HG03159 (cell line): ENCODE results near the gene NT5C2.
A peak's percentile ranks its signal among the peaks of the same experiment; 100 is the strongest.

Experiments
- ATAC-seq: cut with Tn5 transposase; IDR thresholded peaks from one replicate; pipeline ENCODE4 v1.9.1; 2021; ENCODE audit warnings: mild to moderate bottlenecking, moderate library complexity; ENCODE audit not compliant: unreplicated experiment

Gene NT5C2

DNA sequence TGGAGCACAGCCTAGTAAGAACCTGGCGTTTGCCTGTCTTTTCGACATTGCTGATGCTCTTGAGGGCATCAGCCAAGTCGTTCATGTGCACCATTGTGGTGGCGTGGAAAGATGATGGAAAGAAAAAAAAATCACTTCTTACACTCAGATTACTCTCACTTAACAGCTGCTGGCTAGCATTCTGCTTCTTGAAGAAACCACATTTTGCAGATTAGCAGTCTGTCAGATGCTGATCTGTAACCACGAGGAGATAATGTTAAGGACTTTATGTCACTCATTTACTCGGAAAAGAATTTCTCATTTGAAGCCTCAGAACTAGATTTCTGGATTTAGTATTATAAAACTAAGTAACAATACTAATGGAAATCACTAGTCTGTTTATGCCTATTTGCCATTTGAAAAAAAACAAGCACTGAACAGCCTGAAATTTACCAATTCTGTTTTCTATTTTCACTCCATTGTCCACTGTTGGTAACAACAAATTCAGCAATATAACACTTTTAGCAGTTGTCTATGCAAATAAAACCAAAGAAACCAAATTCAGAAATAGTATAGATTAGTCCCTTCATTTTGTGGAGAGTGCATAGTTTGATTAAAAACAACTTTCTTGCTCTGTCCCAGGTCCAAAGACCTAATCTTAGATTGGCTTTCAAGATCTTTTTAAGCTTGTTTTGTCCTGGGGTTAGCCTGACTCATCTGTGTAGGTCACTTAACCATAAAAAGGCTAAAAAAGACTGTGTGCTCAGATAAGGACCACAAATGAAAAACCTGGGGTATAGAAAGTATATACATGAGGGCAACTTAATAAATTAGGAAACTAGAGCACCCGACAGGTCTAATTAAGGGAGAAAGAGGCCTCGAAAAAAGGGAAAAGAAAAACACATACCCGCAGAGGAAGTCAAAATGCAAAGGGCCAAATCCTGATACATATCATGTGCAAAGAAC lies 67.5 kb downstream of the NT5C2 start:
- peak; percentile 68 for ATAC-seq

DNA sequence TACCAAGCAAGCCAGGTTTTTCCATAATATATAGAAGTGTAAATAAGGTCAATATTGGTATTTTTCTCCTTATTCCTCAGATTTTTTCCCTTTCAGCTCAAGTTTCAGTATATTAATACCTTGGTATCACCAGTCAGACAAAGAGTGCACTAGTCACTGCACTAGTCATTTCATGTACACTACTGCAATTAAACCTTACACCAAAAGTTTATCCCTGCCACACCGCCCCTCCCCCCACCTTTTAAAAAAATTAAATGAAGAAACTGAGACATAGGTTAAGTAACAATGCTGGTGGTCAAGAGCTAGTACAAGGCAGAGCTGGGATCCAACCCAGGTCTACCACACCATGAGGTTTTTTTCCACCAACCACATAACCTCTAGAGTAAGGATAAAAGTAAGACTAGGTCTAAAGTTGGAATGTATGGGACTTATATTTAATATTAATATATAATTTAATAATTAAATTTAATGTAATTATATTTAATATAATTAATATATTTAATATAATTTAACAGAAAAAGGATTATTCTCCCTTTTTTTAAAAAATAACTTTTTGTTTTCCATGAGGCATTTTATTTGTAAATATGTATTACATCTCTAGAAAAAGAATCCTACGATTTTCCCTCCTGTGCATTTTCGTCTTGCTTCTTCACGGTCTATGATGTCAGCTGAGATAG lies 68.5 kb downstream of the NT5C2 start:
- no peak for ATAC-seq

DNA sequence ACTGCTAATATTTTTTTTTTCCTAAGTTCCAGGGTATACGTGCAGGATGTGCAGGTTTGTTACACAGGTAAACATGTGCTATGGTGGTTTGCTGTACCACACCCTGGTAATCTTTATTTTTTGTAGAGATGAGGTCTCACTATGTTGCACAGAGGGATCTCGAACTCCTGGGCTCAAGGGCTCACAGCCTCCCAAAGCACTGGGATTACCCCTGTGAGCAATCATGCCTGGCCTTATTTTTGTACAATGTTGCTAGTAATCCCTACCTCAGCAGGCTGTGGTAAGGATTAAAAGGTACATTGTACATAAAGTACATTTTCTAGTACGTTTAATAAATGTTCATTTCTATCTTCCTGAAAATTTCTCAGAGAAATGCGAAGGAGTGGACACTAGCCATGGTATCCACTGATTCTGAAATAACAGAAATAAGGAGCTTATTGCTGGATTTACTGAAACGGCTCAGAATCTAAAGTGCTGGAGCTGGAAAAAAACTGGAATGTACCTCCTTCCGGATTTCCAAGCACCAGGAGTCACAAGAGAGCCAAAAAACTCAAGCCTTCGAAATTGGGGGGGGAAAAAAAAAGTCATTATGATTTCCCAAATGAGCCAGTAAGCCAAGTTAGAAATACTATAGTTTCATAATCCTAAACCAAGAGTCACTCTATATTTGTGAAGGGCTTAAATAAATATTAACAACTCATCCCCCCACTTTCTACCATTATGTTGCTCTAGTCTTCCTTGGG lies 69.6 kb downstream of the NT5C2 start:
- no peak for ATAC-seq

DNA sequence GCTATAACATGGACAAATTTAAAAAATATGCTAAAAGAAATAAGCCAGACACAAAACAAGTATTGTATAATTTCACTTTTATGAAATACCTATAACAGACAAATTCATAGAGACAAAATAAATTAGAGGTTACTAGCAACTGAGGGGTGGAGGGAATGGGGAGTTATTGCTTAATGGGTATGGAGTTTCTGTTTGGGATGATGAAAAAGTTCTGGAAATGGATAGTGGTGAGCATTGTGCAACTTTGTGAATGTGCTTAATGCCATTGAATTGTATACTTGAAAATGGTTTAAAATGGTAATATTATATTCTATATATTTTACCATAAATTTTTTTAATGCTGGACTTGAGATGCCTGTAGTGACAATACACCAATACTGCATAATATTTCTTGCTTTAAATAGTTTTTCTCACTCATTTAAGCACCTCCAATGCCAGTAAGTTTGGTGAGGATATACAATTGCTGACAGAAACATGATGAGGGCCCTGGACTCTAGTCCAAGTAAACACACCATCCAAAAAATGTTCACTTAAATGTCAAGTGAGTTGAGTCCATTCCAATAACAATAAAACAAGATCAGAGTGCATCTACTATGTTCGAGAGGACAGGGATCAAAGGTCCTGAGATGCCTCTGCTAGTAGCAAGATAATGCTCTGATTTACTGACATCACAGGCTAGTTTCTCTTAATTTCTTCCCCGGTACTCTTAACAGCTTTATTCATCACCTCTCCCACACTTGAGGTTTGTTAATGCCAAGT lies 71.9 kb downstream of the NT5C2 start:
- no peak for ATAC-seq

DNA sequence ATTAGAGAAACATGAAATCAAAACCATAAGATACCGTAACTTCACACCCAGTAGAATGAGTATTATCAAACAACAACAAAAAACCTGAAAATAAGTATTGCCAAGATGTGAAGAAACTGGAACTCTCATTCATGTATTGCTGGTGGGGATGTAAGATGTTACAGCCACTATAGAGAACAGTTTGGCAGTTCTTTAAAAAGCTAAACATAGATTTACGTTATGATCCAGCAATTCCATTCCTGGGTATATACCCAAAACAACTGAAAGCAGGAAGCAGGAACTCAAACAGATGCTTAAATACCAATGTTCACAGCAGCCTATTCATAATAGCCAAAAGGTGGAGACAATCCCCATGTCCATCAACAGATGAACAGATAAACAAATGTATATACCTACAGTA lies 72.5 kb downstream of the NT5C2 start:
- no peak for ATAC-seq

DNA sequence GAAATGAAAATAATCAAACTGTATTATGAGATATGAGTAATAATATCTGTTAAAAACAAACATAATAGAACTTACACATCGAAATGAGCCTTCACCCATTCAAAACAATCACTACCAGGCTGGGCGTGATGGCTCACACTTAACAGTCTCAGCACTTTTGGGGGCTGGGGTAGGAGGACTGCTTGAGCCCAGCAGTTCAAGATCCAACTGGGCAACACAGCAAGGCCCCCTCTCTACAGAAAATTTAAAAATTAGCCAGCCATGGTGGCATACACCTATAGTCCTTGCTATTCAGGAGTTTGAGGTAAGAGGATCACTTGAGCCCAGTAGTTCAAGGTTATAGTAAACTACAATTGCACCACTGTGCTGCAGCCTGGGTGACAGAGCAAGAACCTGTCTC lies 75.8 kb downstream of the NT5C2 start:
- no peak for ATAC-seq

DNA sequence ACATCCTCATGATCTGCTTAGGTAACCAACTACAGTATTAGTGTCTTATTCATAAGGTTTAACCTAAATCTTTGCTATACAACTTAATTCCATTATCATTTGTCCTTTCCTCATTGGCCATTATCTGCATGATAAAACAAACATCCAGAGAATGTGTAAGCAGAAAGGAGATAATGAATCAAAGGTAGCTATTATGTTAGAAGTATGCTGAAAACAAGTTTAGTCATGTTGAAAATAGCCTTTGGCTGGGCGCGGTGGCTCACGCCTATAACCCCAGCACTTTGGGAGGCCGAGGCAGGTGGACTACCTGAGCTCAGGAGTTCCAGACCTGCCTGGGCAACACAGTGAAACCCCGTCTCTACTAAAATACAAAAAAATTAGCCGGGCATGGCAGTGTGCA lies 78.2 kb downstream of the NT5C2 start:
- ATAC-seq = no peak

DNA sequence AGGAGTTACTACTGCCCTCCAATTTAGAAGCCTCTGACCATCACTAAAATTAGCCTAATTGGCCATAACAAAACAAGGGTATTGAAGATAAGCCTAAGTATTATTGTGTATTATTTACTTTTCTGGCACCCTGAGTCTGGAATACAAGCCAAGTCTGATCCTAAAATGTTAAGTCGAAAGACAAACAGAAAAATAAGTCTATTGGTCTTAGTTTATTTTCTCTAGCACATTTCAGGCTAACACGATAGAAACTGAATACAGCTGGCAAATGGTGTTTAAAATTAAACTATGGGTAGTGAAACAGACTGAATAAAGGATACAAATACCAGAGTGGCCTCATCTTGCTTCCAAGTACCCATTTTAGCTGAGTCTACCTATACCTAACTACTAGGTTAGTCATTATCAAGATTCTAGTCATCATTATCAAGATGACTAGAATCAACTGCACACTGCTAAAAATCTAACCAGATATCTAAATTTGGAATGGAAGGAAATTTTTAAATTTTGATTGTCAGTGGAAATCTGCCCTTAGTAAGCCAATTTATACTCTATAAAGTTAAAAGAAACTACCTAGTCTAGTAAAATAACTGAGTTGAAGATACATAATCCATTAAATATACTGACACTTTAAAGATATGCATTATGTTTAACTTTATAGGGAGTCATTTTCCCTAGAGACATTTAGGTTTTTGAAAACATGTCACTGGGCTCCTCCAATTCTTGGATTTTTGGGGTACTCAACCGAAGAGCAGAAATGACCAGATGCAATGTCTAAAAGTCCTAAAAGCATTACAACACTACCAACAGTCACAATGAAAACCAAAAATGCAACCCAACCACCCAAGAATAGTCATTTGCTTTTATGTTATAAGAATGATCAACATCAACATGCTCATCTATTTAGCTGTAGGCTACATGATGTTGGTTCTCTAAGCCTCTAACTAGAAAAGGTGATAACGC lies 80.9 kb downstream of the NT5C2 start:
- peak; percentile 72 for ATAC-seq

DNA sequence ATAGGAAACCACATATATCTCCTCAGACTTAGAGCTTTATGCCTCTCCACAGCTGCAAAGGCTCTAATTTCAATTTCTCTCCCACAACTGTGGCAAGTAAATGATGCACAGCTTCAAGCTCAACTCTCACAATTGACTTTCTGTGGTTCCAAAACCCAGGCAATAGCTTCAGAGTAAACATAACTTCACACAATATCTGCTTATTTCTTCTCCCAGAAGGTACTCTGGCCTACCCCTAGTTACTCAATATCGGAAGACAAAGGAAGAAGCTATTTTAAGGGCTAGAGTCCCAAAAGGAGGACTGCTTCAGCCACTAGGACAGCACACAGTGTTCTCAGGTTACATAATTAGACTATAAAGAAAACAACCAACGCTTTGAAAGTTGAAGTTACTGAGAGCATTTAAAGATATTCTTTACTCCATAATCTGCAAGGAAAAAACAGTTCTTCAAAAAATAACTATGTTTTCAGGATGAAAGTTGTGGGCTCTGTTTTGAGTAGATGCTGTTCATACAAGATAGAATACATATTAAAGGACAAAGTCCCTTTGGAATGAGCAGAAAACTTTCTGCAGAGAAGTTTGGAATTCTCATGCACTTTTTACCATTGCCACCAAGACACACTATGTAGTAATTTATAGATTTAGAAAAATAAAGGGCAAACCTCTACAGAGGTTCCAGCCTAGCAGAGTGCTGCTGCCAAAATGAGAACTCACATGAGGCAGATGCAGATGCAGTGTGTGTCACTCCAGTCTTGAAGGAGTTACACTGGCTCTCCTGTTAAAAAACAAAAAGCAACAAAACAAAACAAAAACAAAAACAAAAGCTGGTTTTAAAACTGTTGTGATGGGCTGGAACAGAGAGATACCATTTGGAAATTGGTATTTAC lies 81.8 kb downstream of the NT5C2 start:
- peak; percentile 64 for ATAC-seq

DNA sequence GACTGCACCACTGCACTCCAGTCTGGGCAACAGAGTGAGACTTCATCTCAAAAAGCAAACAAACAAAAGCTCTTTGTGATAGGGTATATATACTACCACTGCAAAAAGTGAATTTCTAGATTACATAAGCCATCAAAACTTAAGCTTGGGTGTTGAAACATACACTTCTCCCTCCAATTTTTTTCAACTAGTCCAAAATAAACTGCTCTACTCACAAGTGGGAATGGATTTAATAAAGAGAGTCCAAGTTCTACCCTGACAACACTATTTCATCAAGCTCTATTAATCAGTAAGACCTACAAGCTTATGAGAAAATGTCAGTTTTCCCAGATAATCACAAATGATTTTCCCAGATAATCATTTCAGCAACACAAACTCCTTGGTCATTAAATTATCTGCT lies 82.7 kb downstream of the NT5C2 start:
- ATAC-seq = no peak

DNA sequence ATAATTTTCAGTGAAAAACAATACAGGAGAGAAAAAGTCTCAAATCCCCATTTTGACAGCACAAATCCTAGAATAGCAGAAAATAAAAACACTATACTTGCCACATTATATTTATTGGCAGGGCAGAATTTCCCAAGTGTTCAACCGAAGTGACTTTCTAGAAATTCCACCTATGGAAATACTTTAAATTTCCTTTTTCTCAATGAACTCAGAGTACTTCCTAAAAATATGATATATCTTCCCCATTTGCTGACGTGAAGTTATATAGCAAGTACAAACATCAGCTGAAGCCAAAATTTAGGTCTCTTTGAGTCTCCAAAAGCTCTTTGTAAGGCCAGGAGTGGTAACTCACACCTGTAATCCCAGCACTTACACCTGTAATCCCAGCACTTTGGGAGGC lies 83.3 kb downstream of the NT5C2 start:
- ATAC-seq = no peak

DNA sequence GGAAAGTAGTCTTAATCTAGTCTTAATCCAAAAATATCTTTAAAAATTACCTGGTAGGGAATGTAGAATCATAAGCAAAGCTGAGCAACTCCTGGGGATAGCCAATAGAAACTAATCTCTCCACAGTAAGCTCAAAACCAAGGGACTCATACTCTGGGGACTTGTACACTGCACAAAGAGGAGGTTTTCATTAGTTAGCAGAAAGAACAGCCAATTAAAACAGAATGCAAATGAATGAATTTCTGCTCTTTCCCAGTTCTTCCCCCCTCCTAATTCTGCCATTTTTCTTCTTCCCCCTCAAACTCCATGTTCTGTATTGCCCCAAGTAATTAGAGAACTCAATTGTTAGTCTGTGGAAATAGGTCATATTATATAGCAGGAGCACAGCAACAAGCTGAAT lies 86.5 kb downstream of the NT5C2 start:
- no peak for ATAC-seq

DNA sequence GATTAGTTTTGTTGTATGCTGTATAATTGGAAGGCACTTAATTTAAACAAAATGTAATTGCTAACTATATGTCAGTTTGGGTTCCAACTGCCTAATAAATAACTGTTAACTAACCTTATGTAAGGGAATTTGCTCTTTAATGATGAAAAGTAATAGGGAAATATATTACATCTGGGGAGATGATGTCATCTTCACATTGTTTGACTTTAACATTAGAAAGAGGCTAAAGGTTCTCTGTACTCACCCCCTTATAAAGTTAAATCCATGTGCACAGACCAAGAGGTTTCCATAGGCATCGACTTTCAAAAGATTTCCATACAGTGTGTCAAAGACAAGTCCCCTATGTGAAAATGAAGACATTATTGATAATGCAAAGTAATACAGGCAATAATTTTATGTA lies 87.6 kb downstream of the NT5C2 start:
- ATAC-seq = no peak

DNA sequence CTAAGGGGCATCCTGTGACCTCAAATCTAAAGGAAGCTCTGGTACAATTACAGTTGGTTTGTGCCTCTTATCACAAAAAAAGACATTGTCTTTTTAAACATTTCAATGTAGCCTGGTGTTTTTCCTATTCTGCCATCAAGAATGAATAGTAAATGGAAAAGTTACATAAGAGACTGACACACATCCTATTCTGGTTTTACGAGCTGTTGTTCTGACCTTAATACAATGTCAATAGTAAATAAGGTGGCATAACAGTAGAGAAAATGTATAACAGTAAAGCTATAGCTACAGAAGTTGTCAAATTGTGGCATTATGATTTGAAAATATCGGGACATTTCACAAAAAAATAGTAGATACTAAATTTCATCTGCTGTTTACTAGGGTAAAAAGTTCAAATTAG lies 88.4 kb downstream of the NT5C2 start:
- no peak for ATAC-seq

DNA sequence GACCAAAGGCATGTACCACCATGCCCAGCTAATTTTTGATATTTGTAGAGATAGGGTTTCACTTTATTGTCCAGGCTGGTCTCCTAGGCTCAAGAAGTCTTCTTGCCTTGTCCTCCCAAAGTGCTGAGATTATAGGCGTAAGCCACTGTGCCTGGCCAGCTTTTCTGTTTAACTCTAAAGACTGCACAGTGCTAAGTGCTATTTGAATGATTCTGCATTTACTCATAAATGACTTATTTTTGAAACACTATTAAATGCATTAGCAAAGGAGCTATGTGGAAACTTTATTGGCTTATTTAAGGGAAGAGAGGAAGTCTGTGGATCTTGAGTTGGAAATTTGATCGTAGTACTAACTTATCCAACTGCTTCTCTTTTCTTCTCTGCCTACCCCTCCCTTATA lies 89.1 kb downstream of the NT5C2 start:
- no peak for ATAC-seq

DNA sequence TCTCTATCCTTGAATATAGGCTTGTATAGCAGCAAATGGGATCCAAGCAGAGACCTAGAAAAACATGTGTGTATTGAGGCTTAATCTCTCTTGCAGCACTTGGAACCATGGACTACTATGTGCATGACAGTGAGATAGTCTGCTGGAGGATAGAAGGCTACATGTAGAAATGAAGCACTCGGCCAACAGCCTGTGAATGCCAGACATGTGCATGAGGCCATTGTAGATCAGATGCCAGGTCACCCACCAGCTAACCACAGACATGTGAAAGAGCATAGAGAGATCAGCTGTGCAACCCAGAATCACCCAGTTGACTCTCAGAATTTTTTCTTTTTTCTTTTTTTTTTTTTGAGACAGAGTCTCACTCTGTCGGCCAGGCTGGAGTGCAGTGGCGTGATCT lies 90.9 kb downstream of the NT5C2 start:
- no peak for ATAC-seq

DNA sequence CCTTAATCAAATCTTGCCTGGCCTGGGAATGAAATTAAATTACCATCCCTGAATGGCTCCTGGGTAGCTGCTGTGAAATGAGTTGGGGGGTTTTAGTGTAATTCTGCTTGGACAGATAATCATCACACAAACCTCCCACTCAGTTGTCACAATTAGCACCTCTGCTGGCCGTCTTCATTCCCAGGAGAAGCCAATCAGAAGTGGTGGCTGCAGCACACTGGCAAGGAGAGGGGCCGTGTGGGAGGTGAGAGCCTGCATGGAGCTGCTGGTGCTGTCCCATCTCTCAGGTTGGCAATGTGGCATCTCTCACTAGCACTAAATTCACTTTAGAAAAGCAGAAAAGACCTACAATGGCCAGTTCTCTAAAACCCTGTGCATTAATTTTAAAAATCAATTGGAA lies 92.5 kb downstream of the NT5C2 start:
- no peak for ATAC-seq

DNA sequence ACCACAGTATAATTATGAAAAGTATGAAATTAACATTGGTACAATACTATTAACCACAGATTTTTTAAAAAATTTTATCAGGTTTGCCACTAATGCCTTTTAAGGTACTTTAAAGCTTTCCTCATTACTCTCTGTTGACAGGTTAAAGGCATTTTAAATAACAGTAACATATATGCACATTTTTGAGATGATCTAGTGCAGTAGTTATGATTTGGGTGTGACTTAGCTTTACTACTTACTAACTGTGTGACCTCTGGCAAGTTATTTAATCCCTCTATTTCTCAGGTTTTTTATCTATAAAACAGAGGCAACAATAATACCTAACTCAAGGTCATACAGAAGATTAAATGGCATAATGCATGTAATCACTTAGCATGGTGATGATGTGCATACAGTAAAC lies 94.8 kb downstream of the NT5C2 start:
- ATAC-seq = no peak

DNA sequence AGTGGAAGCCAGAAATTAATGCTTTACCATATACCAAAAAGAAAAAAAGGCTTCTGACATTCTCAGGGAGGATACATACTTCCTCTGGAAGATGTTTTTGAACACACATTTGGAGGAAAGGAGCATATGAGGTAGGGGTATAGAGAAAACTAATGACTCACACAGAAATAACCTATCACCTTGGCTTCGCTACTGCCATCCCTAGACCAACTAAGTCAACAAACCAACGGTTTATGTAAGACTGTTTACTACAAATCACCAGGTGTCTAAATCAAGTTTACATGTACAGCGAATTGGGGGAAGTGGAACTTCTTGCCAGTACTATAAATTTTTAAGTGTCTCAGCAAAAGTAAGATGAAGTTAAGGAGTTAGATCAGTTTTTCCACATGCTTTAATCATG lies 96.9 kb downstream of the NT5C2 start:
- ATAC-seq = no peak
